Right ventricle myocardium superior (tissue), 1 donor: ENCODE results near the gene WNT10A. TPM values are rescaled to one million over a fixed set of nuclear protein-coding genes. Genes with fewer than 3 reads are reported as not detected.
A peak's percentile ranks its signal among the peaks of the same experiment; 100 is the strongest.

ENCODE experiments used
- ATAC-seq: fragments of 200-7000 bp; cut with Tn5 transposase; one replicate; pipeline ENCODE4 v1.9.1; 2020; ENCODE audit warnings: mild to moderate bottlenecking; ENCODE audit not compliant: poor library complexity
- DNase-seq: peaks from one replicate; pipeline ENCODE4 v3.0.0-alpha.2; 2020
- intact Hi-C: fragments of 100-400 bp; cut with DNase I; formaldehyde crosslinking; loops from one replicate; pipeline ENCODE4 v1.11.2; 2022
- total RNA-seq: library from RNA; stranded (reverse); fragmentation: NEBNext Ultra II Directional; extraction: Animal tissue kit (Norgen Biotek cat#: 25700); gene quantifications from one replicate; pipeline ENCODE4 v1.2.1, GENCODE V29; 2021
- donor health status: DM: no; HTN: yes; CAD: no; lungs with severe emphysema.

The WNT10A gene
- total RNA-seq, 1 donor from 2014 or later, result not detected

DNA sequence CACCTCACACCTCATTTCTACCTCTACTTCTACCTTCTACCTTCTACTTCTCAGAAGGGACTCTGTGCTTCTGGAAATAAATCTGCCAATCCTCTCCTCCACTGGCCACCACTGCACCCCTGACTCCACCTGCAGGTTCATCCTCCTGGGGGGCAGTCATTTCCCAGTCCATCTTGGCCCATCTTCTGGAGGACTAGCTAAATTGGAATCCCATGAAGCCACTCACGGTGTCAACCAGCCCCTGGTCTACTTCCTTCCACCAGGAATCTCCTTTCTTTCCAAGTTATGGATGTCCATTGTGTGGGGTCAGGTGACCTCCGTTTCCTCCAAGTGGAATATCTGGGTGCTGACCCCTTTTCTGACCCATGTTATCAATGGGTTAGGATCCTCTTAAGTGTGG is 3.9 kb downstream of the WNT10A start:
- DNase-seq, result no peak
- no peak for ATAC-seq
- intact Hi-C loops, result no loop called here

DNA sequence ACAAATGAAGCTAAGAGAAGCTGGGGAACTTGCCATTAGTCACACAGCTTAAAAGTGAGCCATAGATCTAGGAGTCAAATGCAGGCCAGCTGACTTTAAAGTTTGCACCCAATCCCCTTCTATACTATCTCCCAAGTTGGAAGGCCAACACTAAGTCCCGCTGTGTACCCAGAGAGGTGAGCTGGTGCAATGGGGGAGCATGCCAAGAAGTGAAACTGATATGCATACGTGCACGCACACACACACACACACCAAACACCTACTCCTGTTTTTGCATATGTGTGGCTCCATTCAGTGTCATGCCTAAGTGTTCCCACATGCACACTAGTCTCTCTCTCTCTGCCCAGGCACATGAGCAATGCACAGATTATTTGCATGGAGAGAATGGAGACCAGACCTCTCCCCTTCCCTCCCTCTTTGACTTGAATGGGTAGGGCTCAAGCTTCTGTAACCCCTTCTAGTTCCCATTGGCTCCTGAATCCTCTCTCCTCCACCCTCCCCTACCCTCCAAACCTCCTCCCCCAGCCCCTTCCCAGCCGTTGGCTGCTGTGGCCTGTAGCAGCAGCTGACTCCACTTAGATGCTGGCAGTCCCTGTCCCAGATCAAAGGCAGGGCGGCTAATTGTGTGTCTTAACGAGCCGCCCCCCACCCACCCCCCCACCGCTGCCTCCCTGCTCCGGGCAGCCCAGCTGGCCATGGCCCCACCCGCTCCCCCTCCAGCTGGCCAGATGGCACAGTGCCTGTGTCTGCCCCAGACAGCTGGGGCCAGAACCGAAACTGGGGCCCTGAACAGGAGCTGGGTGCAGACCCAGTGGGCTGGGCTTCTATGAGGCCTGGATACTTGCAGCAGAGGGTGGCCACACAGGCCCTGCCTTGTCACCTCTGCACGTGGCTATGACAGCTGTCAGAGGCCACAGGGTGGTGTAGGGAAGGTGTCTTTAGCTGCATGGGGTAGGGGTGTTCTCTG is 5.6 kb downstream of the WNT10A start:
- ATAC-seq (no peak), DNase-seq (no peak)
- intact Hi-C loops, result no loop called here

DNA sequence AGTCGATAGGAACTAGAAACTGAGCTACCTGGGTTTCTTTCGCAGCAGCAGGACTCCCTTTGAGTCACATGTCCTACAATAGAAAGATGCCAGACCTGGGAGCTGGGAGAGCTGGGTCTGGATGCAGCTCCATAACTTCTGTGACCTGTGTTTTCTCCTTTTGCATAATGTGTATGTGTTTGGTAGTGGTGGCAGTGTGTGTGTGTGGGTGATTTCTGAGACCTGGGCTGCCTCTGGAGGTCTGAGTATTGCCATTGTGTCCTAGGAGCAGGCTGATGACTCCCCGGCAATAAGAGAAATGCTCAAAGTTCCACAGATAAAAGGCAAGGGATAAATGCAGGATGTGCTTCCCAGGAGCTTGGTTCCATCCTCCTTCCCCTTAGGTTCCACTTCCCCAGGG is 6.4 kb downstream of the WNT10A start:
- no peak for ATAC-seq
- intact Hi-C loops, result no loop called here
- no peak for DNase-seq

DNA sequence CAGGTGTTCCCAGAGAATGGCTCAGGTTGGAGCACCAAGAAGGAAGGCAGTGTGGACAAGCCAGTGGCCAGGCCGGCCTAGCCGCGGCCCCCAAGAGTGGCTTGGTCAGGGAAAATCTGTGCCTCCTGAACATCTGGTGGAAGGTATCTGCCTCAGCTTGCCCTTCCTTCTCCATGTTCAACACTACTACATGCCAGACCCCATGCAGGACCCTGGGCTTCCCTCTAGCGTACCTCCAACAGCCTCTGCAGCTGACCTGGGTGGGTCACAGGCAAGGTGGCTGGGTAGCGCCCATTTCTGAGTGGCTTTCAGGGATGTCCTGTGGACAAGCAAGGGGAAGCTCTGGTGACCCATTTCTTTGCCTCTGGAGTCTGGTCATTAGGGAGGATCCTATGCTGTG is 7.7 kb downstream of the WNT10A start:
- intact Hi-C loops, result no loop called here
- DNase-seq, result no peak
- ATAC-seq, result no peak

GRCh38 chr2:218889937-218890336 is 9.3 kb downstream of the WNT10A start:
- intact Hi-C loops, result no loop called here
- DNase-seq (no peak), ATAC-seq (no peak)

DNA sequence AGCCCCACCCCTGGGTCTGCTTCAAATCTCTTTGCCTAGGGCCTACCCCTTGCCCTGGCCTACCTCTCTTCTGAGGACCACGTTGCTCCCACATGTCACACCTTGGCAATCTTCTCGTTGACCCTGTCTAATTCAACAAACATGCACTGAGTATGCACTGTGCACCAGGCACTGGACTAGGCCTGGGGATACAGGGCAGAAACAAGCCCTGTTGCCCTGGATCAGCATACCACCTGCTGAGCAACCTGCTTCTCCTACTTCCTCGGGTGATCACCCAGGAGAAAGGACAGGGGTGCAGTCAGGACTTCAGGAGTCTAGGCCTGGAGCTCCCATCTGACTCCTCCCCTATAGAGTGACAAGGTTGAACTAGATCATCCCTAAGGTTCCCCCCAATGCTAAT is 9.7 kb downstream of the WNT10A start:
- ATAC-seq, result no peak
- intact Hi-C loops, result no loop called here
- no peak for DNase-seq

DNA sequence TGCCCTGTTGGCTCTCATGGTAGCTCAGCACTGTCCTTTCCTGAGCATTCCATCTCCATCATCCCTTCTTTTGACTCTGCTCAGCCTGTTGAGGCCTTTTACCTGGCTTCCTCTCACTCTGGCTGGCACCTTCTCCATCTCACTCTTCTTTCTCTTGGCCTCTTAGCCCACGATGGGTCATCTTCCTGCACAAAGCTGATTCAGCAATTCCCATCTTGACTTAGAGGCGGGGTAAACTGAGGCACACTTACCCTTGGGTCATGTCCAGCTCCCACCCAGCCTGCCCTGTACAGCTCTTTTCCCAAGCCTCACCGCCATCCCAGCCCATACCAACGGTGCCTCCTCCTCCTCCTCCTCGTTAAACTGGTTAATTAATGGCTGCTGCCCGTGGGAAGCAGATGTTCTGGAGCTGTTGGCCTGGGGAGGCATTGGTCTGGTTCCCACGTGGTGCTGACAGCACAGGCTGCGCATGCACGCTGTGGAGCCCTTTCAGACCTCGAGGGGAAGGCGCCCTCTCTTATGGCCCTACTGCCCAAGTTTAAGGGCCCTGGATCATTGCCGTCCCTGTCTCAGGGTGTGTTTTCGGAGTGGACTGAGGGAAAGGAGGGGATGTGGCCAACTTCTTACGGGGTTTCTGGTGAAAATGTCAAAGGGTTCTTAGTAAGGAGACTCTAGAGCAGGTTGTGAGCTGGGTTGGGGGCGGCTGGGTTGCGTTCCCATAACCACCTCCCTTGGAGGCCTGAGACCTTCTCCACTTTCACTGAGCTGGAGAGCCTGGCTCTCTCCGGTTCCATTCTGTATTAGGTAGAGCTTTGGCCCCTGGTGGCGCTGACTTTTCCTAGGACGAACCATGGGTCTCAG is 10.9 kb downstream of the WNT10A start:
- intact Hi-C loops, result no loop called here
- DNase-seq, result no peak
- ATAC-seq, result no peak

DNA sequence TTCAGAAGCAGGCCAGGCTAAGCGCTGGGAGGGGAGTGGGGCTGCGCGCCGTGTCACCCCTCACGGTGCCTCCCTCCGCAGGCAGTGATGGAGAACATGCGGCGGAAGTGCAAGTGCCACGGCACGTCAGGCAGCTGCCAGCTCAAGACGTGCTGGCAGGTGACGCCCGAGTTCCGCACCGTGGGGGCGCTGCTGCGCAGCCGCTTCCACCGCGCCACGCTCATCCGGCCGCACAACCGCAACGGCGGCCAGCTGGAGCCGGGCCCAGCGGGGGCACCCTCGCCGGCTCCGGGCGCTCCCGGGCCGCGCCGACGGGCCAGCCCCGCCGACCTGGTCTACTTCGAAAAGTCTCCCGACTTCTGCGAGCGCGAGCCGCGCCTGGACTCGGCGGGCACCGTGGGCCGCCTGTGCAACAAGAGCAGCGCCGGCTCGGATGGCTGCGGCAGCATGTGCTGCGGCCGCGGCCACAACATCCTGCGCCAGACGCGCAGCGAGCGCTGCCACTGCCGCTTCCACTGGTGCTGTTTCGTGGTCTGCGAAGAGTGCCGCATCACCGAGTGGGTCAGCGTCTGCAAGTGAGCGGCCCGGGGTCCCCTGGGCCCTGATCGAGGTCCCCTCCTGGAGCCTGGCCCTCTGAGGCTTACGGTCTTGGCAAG is 12.2 kb downstream of the WNT10A start:
- ATAC-seq (peak; percentile 87), DNase-seq (peak; percentile 77)
- intact Hi-C loops, result no loop called here

GRCh38 chr2:218893349-218894150 is 12.9 kb downstream of the WNT10A start:
- ATAC-seq, result no peak
- intact Hi-C loops, result no loop called here
- no peak for DNase-seq

GRCh38 chr2:218894151-218894879 is 13.7 kb downstream of the WNT10A start:
- intact Hi-C loops, result no loop called here
- DNase-seq (no peak), ATAC-seq (no peak)

GRCh38 chr2:218894880-218895157 is 14.2 kb downstream of the WNT10A start:
- no peak for ATAC-seq
- intact Hi-C loops, result no loop called here
- DNase-seq, result no peak

DNA sequence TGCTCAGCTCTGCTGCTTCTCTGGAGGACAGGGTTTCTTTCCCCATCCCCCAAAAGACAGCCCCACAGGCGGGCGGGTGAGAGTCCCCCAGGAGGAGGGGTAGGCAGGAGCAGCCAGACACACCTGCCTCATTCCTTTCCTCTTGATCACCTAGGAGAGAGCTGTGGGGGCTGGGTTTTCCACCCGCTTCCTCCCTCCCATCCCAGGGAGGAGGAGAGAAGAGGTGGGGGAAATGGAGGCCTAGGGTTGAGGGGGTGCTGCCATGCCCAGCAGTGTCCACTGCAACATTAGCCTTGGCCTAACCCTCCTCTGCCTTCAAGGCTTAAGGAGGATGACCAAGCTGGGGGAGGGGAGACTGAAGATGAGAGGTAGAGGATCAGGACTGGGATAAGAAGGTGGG is 14.7 kb downstream of the WNT10A start:
- no peak for ATAC-seq
- DNase-seq, result no peak
- intact Hi-C loops, result no loop called here

DNA sequence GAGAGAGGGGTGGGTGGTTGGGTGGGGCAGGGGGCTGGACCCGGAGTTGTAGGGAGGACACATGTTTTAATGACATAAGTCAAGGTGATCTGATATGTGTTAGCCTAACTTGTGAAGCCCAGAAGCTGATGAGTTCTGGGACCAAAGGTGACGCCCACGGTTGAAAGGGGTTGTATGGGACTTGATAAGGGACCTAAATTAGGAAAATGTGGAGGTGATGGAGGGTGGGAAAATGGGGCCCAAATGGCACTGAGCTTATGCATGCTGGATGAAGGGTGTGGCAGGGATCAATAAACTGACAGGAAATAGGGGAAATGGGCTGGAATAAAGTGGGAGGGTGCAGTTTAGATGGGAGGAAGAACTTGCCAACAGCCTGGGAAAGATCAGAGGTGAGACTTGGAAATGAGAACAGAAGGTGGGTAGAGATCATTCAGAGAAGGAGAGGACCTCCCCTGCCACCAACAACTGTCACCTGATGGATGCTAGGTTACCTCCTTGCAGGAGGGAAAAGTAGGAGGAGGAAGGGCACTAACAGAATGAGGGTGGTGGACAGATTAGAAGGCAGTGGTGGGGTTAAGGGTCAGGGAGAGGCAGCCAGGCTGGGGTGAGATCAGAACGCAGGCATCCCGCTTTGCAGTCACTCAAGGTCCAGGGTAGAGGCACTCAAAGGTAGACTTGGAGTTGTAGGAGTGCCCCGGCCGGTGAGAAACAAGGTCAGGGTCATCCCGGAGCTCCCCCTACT is 15.3 kb downstream of the WNT10A start:
- DNase-seq (no peak), ATAC-seq (no peak)
- intact Hi-C loops, result no loop called here

- intact Hi-C loops, result no loop called here
- ATAC-seq (no peak), DNase-seq (no peak)
These were observed 16.1 kb downstream of the WNT10A start for GRCh38 chr2:218896501-218897393.

DNA sequence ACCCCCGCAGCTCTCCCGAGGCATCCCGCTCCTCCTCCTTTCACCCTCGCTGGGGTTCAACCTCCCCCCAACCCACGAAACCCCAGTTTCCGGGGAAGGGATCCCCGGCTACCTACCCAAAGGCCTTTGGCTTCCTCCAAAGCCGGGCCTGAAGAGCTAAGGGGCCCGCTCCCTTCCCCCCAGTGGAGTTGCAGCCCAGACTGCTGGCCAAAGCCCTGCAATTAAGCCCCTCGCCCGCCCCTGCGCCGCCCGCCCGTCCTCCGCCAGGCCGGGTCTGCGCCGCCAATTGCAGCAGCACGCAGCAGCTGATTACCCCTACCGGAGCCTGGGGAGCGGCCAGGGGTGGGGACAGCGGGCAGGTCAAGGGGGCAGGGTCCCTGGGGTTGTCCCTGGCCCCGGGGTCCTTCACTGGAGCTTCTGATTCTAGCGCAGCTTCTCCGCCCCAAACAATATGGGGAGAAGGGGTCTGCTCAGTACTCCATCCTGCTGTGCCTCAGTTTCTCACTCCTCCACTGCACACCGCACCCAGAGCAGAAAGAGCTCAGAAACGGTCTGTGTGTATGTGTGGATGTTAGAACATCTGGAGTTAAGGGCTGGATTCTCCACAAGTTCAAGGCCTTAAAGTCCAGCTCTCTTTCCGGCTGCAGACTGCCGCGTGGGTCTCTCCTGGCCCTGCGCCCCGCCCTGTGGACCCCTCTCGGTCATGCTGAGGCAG is 16.9 kb downstream of the WNT10A start:
- no peak for ATAC-seq
- no peak for DNase-seq
- intact Hi-C loops, result no loop called here
